PC-3 (cell line): Measurements from ENCODE around the gene DENND10.

Experiments
- EZH2 ChIP-seq: fragments of 300-600 bp; sonication (generic); IDR thresholded peaks from one replicate; pipeline ENCODE4 v1.6.1; 2017; ENCODE audit warnings: antibody characterized with exemption, mild to moderate bottlenecking, low read length; ENCODE audit not compliant: unreplicated experiment
- EZH2phosphoT487 ChIP-seq: fragments of 300-600 bp; sonication (generic); IDR thresholded peaks from 2 replicates; pipeline ENCODE4 v1.6.1; 2018; ENCODE audit warnings: mild to moderate bottlenecking, antibody characterized with exemption, low read length, borderline replicate concordance
- TF ChIP-seq, protein P1 (sequence below): fragments of 300-600 bp; sonication (generic); conservative IDR thresholded peaks from 2 replicates; pipeline ENCODE4 v1.5.1; 2017; ENCODE audit warnings: antibody characterized with exemption, low read depth, mild to moderate bottlenecking, low read length

DNA sequence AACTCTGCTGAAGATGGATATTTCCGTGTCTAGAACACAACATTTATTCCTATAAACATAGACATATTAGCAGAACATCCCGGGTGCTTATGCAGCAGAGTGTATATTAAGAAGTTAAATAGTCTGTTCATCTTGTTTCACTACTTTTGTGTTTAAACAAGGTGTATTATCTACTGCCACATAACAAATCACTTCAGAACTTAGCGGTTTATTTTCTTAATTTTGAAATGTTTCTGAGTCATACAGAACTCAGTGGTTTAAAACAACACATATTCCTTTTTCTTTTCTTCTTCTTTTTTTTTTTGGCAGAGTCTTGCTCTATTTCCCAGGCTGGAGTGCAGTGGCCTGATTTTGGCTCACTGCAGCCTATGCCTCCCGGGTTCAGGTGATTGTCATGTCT, 25.8 kb downstream of the DENND10 start:
- TF ChIP-seq, protein P1, sequence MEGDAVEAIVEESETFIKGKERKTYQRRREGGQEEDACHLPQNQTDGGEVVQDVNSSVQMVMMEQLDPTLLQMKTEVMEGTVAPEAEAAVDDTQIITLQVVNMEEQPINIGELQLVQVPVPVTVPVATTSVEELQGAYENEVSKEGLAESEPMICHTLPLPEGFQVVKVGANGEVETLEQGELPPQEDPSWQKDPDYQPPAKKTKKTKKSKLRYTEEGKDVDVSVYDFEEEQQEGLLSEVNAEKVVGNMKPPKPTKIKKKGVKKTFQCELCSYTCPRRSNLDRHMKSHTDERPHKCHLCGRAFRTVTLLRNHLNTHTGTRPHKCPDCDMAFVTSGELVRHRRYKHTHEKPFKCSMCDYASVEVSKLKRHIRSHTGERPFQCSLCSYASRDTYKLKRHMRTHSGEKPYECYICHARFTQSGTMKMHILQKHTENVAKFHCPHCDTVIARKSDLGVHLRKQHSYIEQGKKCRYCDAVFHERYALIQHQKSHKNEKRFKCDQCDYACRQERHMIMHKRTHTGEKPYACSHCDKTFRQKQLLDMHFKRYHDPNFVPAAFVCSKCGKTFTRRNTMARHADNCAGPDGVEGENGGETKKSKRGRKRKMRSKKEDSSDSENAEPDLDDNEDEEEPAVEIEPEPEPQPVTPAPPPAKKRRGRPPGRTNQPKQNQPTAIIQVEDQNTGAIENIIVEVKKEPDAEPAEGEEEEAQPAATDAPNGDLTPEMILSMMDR, result no peak
- TF ChIP-seq EZH2phosphoT487 (no peak), EZH2 (no peak)
